NCI-H1105 (cell line): ENCODE measurements around the gene INSR.
"Not testable (repeated sequence)": the region's sequence is repeated elsewhere in the genome, so short reads cannot be mapped to it uniquely, and the experiment has no call there.

Experiments used
- DNase-seq: peaks from one replicate; lab custom pipeline; 2025; lab: John Stamatoyannopoulos, UW

INSR gene

DNA sequence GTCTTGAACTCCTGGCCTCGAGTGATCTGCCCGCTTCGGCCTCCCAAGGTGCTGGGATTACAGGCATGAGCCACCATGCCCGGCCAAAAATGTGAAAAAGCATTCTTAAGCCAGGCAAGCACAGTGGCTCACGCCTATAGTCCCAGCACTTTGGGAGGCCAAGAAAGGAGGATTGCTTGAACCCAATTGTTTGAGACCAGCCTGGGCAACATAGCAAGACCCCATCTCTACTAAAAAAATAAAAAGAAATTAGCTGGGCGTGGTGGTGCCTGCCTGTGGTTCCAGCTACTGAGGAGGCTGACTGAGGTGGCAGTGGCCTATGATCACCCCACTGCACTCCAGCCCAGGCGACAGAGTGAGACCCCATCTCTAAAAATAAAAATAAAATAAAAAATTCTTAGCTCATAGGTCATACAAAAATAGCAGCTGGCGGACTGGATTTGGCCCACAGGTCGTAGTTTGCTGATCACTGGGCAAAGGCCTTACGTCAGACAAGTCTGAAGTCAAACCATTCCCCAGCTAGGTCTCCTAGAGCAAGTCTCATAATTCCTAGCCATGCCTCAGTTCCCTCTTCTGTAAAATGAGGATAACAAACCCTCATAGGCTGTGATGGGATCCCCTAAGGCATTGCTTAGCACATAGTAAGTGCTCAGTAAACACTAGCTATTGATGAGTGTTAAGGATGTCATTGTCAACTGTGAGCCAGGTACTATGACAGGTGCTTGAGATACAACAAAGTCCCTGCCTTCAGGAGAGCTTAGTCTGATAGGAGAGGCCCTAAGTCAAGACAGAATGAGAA is 36.0 kb downstream of the INSR start:
- DNase-seq: no peak

DNA sequence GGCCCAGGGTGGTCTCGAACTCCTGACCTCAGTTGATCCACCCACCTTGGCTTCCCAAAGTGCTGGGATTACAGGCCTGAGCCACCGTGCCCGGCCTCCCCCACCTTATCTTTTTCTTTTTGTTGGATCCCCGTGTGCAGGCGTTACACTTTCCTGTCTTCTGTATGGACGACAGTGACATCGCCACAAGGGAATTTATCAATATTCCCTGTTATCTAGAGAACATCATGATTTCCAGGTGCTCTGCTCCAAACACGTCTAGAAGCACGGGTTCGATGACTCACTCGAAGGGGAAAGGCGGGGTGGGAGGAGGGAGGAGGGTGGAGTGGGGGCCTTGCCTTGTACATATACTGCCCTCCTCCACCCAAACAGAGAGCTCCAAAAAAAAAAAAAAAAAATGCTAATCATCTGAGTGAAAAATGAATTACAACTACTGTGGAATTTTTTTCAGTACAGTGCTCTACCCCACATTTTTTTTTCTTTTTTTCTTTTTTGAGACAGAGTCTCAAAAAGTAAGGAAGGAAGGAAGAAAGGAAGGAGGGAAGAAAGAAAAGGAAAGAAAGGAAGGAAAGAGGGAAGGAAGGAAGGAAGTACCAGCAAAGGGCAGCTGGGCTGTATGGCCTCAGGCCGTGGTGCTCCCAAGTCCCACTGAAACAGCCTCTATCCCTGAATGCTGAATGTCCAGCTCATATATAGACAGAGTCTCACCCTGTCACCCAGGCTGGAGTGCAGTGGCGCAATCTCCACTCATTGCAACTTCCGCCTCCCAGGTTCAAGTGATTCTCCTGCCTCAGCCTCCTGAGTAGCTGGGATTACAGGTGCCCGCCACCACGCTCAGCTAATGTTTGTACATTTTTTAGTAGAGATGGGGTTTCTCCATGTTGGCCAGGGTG is 36.8 kb downstream of the INSR start:
- no peak for DNase-seq

DNA sequence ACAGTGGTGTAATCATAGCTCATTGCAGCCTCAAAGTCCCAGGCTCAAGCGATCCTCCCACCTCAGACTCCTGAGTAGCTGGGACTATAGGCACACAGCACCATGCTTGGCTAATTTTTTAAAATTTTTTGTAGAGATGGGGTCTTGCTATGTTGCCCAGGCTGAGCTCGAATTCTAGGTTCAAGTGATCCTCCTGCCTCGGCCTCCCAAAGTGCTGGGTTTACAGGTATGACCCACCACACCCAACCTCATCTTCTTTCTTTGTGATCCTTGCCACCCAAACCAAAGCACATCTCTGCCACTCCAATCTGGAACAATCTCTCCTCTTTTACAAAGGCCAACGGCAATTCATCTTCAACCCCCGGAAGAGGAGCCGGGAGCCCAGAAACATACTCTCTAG is 38.6 kb downstream of the INSR start:
- DNase-seq: no peak

DNA sequence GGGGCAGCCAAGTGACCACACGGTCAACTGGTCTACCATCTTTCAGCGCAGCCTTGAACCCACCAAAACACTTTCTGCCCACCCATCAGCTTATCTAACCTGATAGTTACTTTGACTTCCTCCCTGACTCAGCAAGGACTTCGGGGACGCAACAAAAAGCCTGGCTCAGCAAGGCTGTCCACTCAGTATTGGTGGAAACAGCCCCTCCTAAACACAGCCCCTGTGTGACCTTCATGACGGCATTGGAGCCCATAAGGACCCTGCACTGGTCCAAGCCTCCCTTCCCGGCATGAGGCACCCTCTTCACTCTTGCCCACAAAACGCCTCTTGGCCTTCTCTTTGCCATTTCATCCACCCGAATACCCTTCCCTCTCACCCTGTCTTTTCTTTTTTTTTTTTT is 39.1 kb downstream of the INSR start:
- no peak for DNase-seq

DNA sequence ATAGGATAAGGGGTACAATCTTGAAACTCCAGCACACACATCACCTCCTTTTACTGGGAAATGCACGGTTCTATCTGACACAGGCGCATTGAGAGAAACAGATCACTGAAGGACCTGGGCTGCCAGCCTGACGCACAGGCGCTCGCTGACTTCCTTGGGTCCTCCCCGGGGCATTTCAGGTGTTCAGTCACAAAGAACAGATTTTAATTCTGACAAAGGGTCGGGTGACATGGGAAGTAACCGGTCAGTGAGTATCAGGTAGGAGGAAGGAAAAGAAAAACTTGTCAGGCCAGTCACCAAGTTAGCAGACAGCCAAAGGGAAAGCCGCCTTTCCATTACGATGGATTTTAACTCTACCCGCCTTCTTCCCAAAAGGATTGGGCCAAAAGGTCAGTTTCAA is 39.6 kb downstream of the INSR start:
- no peak for DNase-seq

DNA sequence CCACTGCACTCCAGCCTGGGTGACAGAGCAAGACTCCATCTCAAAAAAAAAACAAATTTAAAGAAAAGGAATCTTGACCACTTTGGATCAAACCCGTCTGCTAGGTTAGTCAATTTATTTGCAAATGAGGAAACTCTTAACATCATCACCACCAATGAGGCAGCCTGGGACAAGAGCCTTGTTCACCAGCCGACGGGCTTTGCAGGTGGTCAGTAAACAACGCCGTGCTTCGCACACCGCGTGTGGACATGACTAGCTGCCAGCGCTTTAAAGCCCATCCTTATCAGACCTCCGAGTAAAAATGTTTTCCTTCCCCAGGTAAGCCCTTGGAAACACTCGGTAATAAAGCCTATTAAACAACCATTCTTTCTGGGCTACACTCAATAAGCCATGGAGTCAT is 41.9 kb downstream of the INSR start:
- no peak for DNase-seq

DNA sequence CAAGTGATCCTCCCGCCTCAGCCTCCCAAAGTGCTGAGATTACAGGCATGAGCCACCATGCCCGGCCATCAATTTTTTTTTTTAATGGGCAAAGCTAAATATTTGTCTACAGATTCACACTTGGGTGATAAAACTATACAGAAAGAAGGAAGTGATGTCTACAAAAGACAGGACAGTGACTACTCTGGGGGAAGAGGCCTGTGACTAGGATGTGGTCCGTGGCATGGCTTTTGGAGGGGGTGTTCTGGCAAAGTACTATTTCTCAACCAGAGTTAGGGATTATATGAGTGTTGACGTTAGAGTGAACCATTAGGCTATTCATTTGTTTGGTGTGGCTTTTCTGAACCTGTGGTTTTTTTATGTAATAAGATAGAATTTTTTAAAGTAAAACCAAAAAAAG is 42.7 kb downstream of the INSR start:
- no peak for DNase-seq

DNA sequence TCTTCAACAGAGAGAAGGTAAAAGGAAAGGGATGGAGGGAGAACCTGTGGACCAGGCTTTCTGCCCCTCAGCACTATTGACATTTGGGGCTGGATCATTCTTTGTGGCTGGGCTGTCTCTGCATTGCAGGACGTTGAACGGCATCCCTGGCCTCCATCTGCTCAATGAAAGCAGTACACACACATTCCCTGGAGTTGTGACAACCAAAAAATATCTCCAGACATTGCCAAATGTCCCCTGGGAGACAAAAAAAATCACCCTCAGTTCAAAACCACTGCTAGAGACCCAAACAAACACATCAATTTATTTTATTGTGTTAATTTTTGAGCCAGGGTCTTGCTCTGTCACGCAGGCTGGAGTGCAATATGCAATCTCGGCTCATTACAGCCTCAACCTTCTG is 43.3 kb downstream of the INSR start:
- DNase-seq: no peak

DNA sequence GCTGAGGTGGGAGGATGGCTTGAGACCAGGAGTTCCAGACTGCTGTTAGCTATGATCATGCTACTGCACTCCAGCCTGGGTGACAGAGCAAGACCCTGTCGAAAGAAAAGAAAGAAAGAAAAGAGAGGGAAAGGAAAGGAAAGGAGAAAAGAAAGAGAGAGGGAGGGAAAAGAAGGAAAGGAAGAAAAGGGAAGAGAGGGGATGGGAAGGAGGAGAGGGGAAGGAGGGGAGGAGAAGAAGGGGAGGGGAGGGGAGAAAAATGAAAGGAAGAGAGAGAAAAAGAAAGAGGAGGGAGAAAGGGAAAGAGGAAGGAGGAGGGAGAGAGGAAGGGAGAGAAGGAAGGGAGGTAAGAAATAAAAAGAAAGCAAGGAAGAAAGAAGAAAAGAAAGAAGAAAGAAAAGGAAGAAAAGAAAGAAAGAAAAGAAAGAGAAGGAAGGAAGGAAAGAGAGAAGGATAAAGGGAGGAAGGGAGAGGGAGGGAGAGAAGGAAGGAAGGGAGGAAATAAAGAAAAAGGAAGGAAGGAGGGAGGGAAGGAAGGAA is 44.1 kb downstream of the INSR start:
- DNase-seq: no peak

DNA sequence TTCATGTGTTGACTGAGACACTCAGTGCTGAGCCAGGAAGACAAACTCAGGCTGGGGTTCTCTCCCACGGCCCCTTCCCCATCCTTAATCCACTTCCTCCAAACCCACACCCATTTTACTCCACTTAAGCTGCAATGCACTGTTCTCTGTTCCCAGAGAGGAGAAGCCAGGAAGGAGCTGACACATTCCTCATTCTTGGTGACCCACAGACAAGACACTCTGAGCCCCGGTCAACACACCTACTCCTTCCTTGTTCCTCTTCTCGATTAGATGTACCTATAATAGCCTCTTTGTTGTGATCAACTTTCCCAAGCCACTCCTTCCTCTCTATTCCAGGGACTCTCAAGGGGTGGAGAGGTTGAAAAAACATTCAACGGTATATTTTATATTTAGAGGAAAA is 47.1 kb downstream of the INSR start:
- no peak for DNase-seq

DNA sequence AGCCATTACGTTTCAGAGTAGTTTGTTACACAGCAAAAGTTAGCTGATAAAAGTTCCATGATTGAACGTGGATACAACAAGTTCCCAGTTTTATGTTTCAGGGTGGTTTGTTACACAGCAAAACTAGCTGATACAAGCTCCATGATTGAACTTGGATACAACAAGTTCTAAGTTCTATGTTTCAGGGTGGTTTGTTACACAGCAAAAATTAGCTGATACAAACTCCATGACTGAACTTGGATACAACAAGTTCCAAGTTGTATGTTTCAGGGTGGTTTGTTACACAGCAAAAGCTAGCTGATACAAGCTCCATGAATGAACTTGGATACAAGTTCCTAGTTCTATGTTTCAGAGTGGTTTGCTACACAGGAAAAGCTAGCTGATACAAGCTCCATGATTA is 47.6 kb downstream of the INSR start:
- DNase-seq: no peak

DNA sequence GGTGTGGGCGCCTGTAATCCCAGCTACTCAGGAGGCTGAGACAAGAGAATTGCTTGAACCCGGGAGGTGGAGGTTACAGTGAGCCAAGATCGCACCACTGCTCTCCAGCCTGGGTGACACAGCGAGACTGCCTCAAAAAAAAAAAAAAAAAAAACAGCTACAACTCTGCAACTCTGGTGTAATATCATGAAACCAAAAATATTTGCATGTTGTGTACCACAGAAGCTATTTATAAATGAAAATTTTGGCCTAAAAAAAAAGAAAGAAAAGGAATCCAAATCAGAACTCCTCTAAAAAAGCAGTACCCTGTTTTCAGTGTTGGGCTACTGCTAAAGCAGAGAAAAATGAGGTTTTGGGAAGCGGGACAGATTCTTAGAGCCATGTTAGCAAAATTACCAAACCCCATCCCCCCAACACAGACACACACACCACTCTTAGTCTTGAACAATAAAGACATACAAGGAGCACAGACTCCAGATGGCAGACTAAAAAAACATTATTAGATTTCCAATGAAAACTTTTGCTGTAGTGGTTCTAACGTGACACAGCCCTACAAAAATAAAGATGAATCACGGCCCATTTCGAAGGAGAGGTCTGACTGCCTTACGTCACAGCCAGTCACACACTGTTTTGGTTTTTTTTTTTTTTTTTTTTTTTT is 51.5 kb downstream of the INSR start:
- DNase-seq: no peak

DNA sequence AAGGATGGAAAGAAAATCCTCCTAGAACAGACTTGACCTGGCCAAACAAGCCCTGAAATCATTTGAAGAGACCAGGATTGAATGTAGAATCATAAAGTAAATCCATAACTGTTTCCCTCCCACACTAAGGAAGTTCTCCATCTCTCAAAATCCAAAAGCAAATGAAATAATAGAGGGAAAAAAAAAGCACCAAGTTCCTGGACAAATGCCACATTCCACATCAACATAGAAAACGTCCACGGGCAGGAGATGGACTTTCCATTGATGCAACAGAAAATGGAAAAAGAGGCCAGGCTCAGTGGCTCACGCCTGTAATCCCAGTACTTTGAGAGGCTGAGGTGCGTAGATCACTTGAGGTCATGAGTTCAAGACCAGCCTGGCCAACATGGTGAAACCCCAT is 56.2 kb downstream of the INSR start:
- no peak for DNase-seq

DNA sequence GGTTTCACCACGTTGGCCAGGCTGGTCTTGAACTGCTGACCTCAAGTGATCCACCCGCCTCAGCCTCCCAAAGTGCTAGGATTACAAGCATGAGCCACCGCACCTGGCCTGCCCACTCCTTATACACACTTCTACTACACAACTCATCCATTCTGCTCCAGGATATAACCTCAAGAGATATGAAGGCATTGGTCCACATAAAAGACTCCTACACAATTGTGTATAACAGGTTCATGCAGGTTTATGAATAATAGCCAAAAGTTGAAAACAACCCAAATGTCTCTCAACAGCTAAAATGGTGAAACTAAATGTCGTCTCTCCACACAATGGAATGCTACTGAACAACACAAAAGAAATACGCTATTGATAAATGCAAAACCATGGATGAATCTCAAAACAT is 58.1 kb downstream of the INSR start:
- DNase-seq: no peak

DNA sequence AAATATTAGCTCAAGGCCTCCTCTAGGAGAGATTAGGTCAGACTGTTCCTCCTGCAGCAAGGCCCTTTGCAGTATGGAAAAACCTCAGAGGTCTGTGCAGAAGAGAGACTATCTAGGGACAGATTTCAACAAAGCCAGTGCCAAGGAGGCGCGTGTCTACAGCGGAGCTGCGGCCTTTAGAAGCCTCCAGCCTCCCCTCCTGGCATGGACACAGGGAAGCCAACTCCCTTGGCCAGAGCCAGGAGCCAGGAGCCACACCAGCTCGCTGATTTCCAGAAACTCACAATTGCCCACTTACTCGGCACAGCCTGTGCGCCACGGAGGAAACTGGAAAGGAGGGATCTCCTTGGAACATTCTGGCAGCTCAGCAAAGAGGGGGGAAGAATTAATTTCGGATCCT is 63.4 kb downstream of the INSR start:
- no peak for DNase-seq

DNA sequence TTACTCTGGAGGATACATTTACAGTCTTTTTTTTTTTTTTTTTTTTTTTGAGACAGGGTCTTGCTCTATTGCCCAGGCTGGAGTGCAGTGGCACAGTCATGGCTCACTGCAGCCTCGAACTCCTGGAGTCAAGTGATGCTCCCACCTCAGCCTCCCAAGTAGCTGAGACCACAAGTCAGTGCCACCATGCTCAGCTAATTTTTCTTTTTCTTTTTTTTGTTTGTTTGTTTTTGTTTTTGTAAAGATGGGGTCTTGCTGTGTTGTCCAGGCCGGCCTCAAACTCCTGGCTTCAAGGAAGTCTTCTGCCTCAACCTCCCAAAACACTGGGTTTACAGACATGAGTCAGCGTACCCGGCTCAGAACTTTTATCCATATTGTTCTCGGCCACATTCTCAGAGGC is 64.5 kb downstream of the INSR start:
- no peak for DNase-seq

DNA sequence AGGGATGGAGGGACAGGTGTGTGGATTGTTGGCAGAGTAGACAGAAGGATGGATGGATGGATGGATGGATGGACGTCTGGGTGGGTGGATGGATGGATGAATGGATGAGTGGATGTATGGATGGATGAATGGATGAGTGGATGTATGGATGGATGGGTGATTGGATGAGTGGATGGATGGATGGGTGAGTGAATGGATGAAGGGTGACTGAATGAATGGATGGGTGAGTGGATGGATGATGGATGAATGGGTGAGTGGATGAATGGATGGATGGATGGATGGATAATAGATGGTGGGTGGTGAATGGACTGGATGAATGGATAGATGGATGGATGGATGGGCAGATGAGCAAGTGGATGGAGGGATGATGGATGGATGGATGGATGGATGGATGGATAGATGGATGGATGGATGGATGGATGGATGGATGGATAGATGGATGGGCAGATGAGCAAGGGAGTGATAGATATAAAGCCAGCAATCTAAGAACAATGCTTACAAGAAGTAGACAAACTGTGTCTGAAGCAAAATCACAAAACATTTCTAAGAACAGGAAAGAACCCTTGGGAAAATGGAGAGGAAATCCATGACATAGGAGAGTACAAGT is 65.2 kb downstream of the INSR start:
- no peak for DNase-seq

DNA sequence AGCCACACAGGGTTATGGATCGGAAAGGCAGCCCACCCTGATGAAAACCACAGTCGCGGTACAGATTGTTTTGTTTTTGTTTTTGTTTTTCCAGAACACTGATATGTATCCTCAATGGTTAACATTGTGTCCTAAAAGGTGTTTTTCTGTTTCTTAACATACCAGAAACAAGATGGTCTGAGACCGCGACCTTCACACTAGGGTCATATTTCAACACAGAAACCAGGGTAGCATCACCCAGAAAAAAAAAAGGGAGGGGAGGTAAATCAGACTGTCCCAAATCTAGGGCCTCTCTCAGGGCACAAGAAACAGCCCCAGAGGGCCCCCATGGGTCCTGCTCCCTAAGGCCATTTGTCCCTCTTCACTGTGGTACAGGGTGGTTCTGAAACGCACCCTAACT is 66.5 kb downstream of the INSR start:
- DNase-seq: no peak

DNA sequence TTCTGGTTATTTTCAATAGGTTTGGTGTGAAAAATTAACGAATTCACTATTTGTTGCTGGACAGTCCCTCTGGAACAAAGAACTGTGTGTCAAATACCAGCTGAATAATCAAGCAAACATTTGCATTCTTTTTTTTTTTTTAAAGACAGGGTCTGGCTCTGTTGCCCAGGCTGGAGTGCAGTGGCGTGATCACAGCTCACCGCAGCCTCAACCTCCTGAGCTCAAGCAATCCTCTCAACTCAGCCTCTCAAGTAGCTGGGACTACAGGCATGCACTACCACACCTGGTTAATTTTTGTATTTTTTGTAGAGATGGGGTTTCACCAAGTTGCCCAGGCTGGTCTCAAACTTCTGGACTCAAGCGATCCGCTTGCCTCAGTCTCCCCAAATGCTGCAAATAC is 67.1 kb downstream of the INSR start:
- not testable (repeated sequence) for DNase-seq

DNA sequence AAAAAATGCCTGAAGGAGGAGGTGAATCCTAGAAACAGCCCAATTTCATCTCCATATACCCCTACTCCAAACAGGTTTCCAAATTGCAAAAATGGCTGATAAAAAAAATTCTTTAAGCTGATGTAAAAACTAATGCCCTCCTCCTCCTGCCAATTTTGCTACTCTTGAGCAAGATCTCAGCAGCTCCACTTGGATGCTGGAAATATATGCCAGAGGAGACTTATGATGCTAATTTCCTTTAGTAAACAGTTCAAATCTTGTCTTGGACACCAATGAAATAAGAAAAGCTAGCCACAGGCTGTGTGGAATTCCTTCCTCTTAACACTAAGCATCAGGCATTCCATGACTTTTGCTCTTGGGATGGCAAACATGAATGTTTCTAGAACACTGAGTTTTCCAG is 67.5 kb downstream of the INSR start:
- DNase-seq: no peak

DNA sequence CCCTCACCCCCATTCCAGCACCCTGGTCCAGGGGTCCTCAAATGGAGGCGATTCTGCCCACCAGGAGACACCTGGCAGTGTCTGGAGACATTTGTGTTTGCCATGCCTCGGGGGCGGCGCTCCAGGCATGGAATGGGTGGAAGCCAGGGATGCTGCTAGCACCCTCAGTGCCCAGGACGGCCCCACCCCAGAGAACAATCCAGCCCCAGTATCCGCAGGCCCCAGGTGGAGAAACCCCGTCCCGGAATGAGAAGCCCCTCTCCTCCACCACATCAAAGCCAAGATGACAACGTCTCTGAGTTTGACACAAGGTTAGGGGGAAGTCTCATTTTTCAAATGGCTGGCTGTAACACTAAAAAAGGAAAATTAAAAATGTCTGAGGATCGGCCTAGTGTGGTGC is 68.5 kb downstream of the INSR start:
- no peak for DNase-seq

DNA sequence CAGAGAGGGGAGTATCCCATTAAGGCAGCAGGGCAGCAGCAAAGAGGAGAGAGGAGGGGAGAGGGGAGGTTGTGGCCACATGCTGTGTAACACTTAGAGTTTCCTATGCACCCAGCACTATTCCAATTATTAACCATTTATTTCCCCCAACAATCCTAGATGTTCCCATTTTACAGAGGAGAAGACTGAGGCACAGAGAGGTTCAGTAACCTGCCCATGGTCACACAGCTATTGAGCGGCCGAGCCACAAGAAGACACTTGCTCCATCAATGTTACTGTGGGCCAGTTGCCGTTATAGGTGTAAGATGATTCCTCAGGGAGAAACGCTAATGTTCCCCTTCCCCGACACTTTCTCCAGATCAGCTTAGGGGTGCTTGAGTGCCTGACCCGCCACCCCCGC is 69.2 kb downstream of the INSR start:
- no peak for DNase-seq
